Measurements from ENCODE around the gene PIK3R2.

Gene PIK3R2

DNA sequence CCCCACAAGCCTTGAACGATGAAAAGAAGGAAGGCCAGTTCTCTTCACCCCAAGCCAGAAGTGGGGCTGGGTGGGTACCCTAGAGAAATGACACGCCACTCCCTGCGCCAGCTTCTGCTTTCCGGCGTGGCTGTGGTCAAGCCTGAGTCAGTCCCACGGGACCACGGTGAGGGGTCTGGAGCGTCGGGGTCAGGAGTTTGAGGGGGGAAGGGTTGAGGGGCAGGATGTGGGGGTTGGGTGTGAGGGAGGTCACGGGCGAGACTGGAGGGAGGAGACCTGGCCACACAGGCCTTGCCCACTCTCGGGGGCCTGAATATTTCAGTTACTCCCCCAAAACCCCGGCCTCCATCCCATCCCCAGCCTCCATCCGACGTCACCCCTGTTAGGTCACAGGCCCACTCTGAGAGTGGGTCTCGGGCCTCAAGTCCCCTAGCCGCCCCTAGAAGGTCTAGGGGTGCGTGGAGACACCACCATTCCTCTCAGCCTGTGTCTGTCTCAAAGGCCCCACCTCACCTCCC lies 20.1 kb downstream of the PIK3R2 start:
- peaks cover 19% of the 10 kb centered on the region for H3K36me3 ChIP-seq (ENCODE audit: control insufficient read depth, insufficient read depth, low read length)
- H3K27me3 ChIP-seq (replicated peaks; ENCODE audit: control insufficient read depth, insufficient read depth, low read length) = no peaks in the 10 kb centered on the region
- DNase-seq (ENCODE audit: extremely low read depth, insufficient read length) = no peak
- H3K4me3 ChIP-seq (replicated peaks; ENCODE audit: low read depth, low read length) = peak overlapping the region; percentile 81
- TF ChIP-seq, protein P1, sequence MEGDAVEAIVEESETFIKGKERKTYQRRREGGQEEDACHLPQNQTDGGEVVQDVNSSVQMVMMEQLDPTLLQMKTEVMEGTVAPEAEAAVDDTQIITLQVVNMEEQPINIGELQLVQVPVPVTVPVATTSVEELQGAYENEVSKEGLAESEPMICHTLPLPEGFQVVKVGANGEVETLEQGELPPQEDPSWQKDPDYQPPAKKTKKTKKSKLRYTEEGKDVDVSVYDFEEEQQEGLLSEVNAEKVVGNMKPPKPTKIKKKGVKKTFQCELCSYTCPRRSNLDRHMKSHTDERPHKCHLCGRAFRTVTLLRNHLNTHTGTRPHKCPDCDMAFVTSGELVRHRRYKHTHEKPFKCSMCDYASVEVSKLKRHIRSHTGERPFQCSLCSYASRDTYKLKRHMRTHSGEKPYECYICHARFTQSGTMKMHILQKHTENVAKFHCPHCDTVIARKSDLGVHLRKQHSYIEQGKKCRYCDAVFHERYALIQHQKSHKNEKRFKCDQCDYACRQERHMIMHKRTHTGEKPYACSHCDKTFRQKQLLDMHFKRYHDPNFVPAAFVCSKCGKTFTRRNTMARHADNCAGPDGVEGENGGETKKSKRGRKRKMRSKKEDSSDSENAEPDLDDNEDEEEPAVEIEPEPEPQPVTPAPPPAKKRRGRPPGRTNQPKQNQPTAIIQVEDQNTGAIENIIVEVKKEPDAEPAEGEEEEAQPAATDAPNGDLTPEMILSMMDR (IDR thresholded peaks at IDR 0.05; ENCODE audit: insufficient read depth, low read length, poor library complexity, severe bottlenecking) = no peak

DNA sequence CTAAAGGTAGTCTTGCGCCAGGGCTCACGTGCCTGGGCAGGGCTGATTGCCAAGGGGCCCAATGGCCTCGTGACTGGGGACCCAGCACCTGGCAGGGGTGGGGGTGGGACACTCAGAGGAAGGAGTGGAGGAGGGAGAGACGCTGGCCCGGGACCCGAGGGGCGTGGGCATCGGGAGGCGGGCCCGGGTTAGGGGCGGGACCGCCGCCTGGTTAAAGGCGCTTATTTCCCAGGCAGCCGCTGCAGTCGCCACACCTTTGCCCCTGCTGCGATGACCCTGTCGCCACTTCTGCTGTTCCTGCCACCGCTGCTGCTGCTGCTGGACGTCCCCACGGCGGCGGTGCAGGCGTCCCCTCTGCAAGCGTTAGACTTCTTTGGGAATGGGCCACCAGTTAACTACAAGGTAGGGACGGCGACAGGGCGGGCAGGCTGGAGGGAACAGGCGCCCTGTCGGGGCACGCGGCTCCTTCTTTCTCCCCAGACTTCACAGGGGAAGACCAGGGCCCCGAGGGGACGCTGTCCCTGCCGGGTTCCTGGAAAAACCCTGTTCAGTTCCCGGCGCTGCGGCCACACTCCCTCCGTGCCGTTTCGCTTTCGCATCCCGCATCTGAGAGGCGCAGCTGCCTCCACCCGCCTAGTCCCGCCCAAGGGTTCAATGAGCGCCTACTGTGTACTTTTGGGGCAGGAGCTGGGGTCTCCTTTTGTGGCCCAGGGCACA lies 20.8 kb downstream of the PIK3R2 start, which contains the start of gene IFI30:
Gene IFI30 (plus strand): TSS at position 242 of the 717 bp plus-strand sequence. CDS start 29 bp downstream, at position 271.
- DNase-seq (ENCODE audit: extremely low read depth, insufficient read length) = peak; percentile 92
- Histone ChIP-seq H3K36me3 (ENCODE audit: control insufficient read depth, insufficient read depth, low read length) (peaks cover 19% of the 10 kb centered on the region), H3K27me3 (replicated peaks; ENCODE audit: control insufficient read depth, insufficient read depth, low read length) (no peaks in the 10 kb centered on the region), H3K4me3 (replicated peaks; ENCODE audit: low read depth, low read length) (peak within 1 kb of the TSS; percentile 81)
- TF ChIP-seq, protein P1 (IDR thresholded peaks at IDR 0.05; ENCODE audit: insufficient read depth, low read length, poor library complexity, severe bottlenecking) = no peak

DNA sequence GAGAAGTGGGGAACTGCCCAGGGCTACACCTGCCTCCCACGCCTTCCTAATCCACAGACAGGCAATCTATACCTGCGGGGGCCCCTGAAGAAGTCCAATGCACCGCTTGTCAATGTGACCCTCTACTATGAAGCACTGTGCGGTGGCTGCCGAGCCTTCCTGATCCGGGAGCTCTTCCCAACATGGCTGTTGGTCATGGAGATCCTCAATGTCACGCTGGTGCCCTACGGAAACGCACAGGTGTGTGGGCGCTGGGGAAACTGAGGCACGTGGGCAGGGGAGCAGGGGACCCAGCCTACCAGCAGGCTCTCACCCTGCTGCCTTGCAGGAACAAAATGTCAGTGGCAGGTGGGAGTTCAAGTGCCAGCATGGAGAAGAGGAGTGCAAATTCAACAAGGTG lies 22.0 kb downstream of the PIK3R2 start:
- Histone ChIP-seq H3K27me3 (replicated peaks; ENCODE audit: control insufficient read depth, insufficient read depth, low read length) (no peaks in the 10 kb centered on the region), H3K4me3 (replicated peaks; ENCODE audit: low read depth, low read length) (peak overlapping the region; percentile 81), H3K36me3 (ENCODE audit: control insufficient read depth, insufficient read depth, low read length) (peaks cover 17% of the 10 kb centered on the region)
- TF ChIP-seq, protein P1 (IDR thresholded peaks at IDR 0.05; ENCODE audit: insufficient read depth, low read length, poor library complexity, severe bottlenecking) = no peak
- DNase-seq (ENCODE audit: extremely low read depth, insufficient read length) = no peak

DNA sequence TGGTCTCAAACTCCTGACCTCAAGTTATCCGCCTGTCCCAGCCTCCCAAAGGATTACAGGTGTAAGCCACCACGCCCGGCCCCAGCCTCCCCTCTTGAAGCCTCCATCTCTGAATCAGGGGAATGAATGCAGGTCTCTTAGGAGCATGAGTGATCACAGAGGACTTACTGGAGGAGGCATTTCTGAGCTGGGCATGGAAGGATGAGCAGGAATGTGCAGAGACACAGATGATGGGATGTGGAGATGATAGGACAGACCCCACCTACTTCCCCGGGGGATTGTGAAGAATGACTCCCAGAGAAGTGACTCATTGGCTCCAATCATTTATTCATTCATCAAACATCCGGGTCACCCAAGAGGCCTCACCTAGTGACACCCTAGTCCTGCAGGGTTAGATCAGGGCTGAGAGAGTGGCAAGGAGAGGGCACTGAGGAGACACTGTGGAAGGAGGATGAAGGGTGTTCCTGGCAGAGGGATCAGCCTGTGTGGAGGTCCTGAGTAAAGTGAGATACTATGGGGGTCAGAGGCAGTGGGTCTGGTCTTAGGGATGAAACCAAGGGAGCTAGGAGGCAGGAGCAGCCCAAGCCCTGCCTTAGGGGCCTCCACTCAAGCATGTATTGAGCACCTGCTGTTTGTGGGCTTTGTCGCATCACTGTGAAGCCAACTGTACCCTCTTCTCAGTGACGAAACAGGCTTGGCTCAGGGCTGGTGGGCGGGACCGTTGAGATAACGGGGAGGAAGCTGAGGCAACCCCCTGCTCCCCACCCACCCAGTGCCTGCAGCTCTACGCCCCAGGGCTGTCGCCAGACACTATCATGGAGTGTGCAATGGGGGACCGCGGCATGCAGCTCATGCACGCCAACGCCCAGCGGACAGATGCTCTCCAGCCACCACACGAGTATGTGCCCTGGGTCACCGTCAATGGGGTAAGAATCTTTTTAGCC lies 23.7 kb downstream of the PIK3R2 start:
- Histone ChIP-seq H3K27me3 (replicated peaks; ENCODE audit: control insufficient read depth, insufficient read depth, low read length) (no peaks in the 10 kb centered on the region), H3K4me3 (replicated peaks; ENCODE audit: low read depth, low read length) (peak overlapping the region; percentile 32), H3K36me3 (ENCODE audit: control insufficient read depth, insufficient read depth, low read length) (peaks cover 17% of the 10 kb centered on the region)
- DNase-seq (ENCODE audit: extremely low read depth, insufficient read length) = no peak
- TF ChIP-seq, protein P1 (IDR thresholded peaks at IDR 0.05; ENCODE audit: insufficient read depth, low read length, poor library complexity, severe bottlenecking) = no peak

DNA sequence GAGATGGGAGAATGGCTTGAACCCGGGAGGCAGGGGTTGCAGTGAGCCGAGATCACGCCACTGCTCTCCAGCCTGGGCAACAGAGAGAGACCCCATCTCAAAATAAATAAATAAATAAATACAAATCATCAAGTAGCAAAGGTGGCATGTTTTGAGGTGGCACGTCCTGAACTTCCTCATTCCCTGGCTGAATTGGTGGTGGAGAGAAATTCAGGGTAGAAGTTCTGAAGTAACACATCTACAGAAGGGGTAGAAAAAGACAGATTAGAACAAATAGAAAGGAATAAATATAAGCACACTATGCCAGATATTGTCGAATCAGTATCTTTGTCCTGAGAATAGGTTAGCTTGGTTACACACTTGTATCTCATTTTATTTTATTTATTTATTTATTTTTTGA lies 27.0 kb downstream of the PIK3R2 start:
- no peak for DNase-seq (ENCODE audit: extremely low read depth, insufficient read length)
- TF ChIP-seq, protein P1 (IDR thresholded peaks at IDR 0.05; ENCODE audit: insufficient read depth, low read length, poor library complexity, severe bottlenecking) = no peak
- peaks cover 17% of the 10 kb centered on the region for H3K36me3 ChIP-seq (ENCODE audit: control insufficient read depth, insufficient read depth, low read length)
- H3K27me3 ChIP-seq (replicated peaks; ENCODE audit: control insufficient read depth, insufficient read depth, low read length) = no peaks in the 10 kb centered on the region
- H3K4me3 ChIP-seq (replicated peaks; ENCODE audit: low read depth, low read length) = no peak overlapping the region

Data from GM06990 (cell line).